Central memory CD4-positive, alpha-beta T cell (primary cell): Measurements from ENCODE around the gene SLC2A9.
"Not testable (repeated sequence)": the region's sequence is repeated elsewhere in the genome, so short reads cannot be mapped to it uniquely, and the experiment has no call there.

Experiments
- DNase-seq: peaks from one replicate; pipeline ENCODE4 v3.0.0; 2022

SLC2A9 gene

DNA sequence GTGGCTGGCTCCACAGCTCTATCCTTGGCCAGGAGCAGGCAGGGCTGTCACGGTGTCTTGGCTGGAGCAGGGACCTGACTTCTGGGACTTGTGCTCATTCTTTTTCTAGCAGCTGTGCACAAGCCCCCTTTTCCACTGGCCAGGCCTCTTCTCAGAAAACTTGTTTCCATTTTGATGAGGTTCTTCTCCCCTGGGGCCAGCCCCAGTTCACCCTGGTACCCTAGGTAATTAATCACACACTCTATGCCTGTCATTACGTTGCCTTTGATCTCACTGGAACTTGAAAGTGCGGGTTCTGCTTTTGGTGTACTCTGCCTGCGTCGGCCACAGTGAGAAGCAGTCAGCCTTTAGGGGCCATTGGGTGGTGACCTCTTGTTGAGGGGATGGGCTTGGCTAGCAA is 213.2 kb downstream of the SLC2A9 start:
- no peak for DNase-seq

GRCh38 chr4:9804918-9805317 is 216.4 kb downstream of the SLC2A9 start:
- DNase-seq: no peak

GRCh38 chr4:9800848-9801247 is 220.4 kb downstream of the SLC2A9 start:
- DNase-seq: no peak

GRCh38 chr4:9796641-9797040 is 224.7 kb downstream of the SLC2A9 start:
- DNase-seq: not testable (repeated sequence)

GRCh38 chr4:9792381-9792780 is 228.9 kb downstream of the SLC2A9 start:
- DNase-seq: no peak

DNA sequence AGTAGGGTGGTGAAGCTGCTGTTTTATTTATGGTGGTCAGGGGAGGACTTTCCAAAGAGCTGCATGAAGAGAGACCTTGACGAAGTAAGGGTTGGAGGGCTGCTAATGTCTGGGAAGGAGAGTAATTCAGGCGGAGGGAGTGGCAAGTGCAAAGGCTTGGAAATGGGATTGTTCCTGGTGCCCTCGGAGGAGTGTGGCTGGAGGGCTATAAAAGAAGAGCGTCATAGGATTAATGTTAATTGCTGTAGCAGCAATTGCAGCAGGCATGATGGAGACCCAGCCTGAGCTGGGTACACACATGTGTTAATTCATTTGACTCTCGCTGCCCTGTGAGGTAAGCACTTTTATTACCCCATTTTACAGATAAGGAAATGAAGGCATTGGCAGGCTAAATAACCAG is 235.4 kb downstream of the SLC2A9 start:
- not testable (repeated sequence) for DNase-seq

GRCh38 chr4:9782136-9782436 is 239.2 kb downstream of the SLC2A9 start:
- DNase-seq: no peak

GRCh38 chr4:9781343-9782135 is 239.8 kb downstream of the SLC2A9 start, which contains the start of gene DRD5:
TSS of gene DRD5 (plus strand) at chr4:9781634. CDS start at chr4:9782030, 396 bp downstream.
- no peak for DNase-seq
